ENCODE data around the gene C10orf143.

C10orf143 gene

GRCh38 chr10:130017631-130018022 lies 93.0 kb downstream of the C10orf143 start:
- Histone ChIP-seq H2AFZ (ENCODE audit: low read depth, low read length, severe bottlenecking) (no peak overlapping the region), H3K27me3 (ENCODE audit: low read length) (no peaks in the 10 kb centered on the region), H3K27ac (ENCODE audit: low read depth, low read length) (no peak overlapping the region), H3K9ac (ENCODE audit: low read length) (no peak overlapping the region), H3K9me3 (ENCODE audit: insufficient read depth, low read length) (no peaks in the 10 kb centered on the region), H3K9me2 (replicated peaks; ENCODE audit: insufficient read depth, low read length) (no peaks in the 10 kb centered on the region), H3K4me3 (ENCODE audit: insufficient read depth, low read length, poor library complexity, severe bottlenecking) (no peak overlapping the region), H4K20me1 (ENCODE audit: low read depth, low read length) (no peaks in the 10 kb centered on the region), H3K4me2 (ENCODE audit: low read depth, low read length, poor library complexity, severe bottlenecking) (no peak overlapping the region), H3F3A (ENCODE audit: insufficient read depth) (no peaks in the 10 kb centered on the region), H3K79me2 (ENCODE audit: insufficient read depth, low read length) (no peaks in the 10 kb centered on the region), H3K36me3 (ENCODE audit: low read length) (no peaks in the 10 kb centered on the region)
- TF ChIP-seq EZH2phosphoT487 (conservative IDR thresholded peaks at IDR 0.05; ENCODE audit: low read length) (no peak), CTCF (IDR thresholded peaks at IDR 0.05; ENCODE audit: insufficient read depth, low read length, poor library complexity, severe bottlenecking) (no peak)

- Histone ChIP-seq H3K4me2 (ENCODE audit: low read depth, low read length, poor library complexity, severe bottlenecking) (no peak overlapping the region), H3K36me3 (ENCODE audit: low read length) (no peaks in the 10 kb centered on the region), H3K79me2 (ENCODE audit: insufficient read depth, low read length) (no peaks in the 10 kb centered on the region), H4K20me1 (ENCODE audit: low read depth, low read length) (no peaks in the 10 kb centered on the region), H2AFZ (ENCODE audit: low read depth, low read length, severe bottlenecking) (no peak overlapping the region), H3K27me3 (ENCODE audit: low read length) (no peaks in the 10 kb centered on the region), H3K9me2 (replicated peaks; ENCODE audit: insufficient read depth, low read length) (no peaks in the 10 kb centered on the region), H3K9ac (ENCODE audit: low read length) (no peak overlapping the region), H3F3A (ENCODE audit: insufficient read depth) (no peaks in the 10 kb centered on the region), H3K4me3 (ENCODE audit: insufficient read depth, low read length, poor library complexity, severe bottlenecking) (no peak overlapping the region), H3K27ac (ENCODE audit: low read depth, low read length) (no peak overlapping the region), H3K9me3 (ENCODE audit: insufficient read depth, low read length) (no peaks in the 10 kb centered on the region)
- TF ChIP-seq EZH2phosphoT487 (conservative IDR thresholded peaks at IDR 0.05; ENCODE audit: low read length) = no peak
- no peak for TF ChIP-seq CTCF (IDR thresholded peaks at IDR 0.05; ENCODE audit: insufficient read depth, low read length, poor library complexity, severe bottlenecking)
Observed at GRCh38 chr10:130016993-130017630, 93.5 kb downstream of the C10orf143 start.

- Histone ChIP-seq H3K79me2 (ENCODE audit: insufficient read depth, low read length) (no peaks in the 10 kb centered on the region), H4K20me1 (ENCODE audit: low read depth, low read length) (no peaks in the 10 kb centered on the region), H3K9ac (ENCODE audit: low read length) (no peak overlapping the region), H3F3A (ENCODE audit: insufficient read depth) (no peaks in the 10 kb centered on the region), H3K27ac (ENCODE audit: low read depth, low read length) (no peak overlapping the region), H3K36me3 (ENCODE audit: low read length) (no peaks in the 10 kb centered on the region), H2AFZ (ENCODE audit: low read depth, low read length, severe bottlenecking) (no peak overlapping the region), H3K9me3 (ENCODE audit: insufficient read depth, low read length) (no peaks in the 10 kb centered on the region), H3K27me3 (ENCODE audit: low read length) (no peaks in the 10 kb centered on the region), H3K4me2 (ENCODE audit: low read depth, low read length, poor library complexity, severe bottlenecking) (no peak overlapping the region), H3K4me3 (ENCODE audit: insufficient read depth, low read length, poor library complexity, severe bottlenecking) (no peak overlapping the region), H3K9me2 (replicated peaks; ENCODE audit: insufficient read depth, low read length) (no peaks in the 10 kb centered on the region)
- TF ChIP-seq CTCF (IDR thresholded peaks at IDR 0.05; ENCODE audit: insufficient read depth, low read length, poor library complexity, severe bottlenecking) = no peak
Observed at GRCh38 chr10:130016095-130016494, 94.5 kb downstream of the C10orf143 start.
